GM23248 (cell line): Measurements from ENCODE around the gene HHLA2.
"Not testable (repeated sequence)": the region's sequence is repeated elsewhere in the genome, so short reads cannot be mapped to it uniquely, and the experiment has no call there.

Source experiments
- EZH2 ChIP-seq: fragments of 200-600 bp; sonication (generic); IDR thresholded peaks from 2 replicates; pipeline ENCODE4 v1.6.1; 2018; ENCODE audit warnings: antibody characterized with exemption, mild to moderate bottlenecking; ENCODE audit not compliant: insufficient read depth, poor library complexity, severe bottlenecking
- EZH2phosphoT487 ChIP-seq: fragments of 200-600 bp; sonication (generic); IDR thresholded peaks from 2 replicates; pipeline ENCODE4 v1.6.1; 2018; ENCODE audit warnings: antibody characterized with exemption, moderate library complexity, mild to moderate bottlenecking, low read depth; ENCODE audit not compliant: insufficient read depth

DNA sequence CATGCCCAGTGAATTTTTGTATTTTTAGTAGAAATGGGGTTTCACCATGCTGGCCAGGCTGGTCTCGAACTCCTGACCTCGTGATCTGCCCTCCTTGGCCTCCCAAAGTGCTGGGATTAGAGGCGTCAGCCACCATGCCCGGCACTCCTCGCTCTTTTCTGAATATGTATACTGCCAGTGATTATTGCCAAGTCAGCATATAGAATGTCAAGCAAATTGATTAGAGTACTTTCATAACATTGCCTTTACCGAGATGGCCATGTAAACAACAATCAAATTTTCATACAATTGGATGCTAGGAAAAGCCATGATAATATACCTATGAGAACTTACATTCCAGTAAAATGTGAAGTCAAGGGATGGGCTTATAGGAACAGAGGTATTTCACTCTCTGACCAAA lies 8.2 kb upstream of the HHLA2 start:
- TF ChIP-seq EZH2phosphoT487, EZH2: not testable (repeated sequence)
